ENCODE measurements around the gene SLC22A8.

SLC22A8 gene

DNA sequence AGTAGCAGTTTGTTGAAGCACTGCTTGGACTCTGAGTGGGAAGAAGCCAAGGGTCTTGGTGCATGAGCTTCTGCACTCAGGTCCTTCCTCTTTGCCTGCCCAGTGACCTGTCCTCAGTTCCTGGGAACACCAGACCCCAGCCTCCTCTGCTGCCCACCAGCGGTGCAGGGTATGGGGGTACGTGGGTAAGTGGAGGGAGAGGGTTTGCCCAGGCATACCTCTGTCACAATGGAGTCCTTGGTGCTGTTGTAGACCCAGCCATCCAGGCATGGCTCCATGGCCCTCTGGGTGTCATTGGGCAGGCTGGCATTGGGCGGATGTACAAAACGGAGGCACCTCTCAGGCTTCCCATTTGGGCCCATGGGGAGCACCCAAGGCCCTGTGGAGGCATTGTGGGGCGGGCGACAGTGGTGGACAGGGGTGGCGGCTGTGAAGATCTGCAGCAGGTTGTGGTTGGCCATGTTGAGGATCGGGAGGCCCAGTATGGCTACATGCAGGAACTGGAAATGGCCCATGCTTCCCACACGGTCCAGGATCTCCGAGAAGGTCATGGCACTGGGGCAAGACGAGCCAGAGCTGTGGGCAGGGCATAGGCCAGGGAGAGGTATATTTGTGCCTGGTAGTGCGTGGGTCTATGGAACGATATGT is 1.1 kb downstream of the SLC22A8 start:
- no peaks in the 10 kb centered on the region for H3K9me3 ChIP-seq (ENCODE audit: insufficient read depth, low read depth, low read length)
- H3K4me3 ChIP-seq (ENCODE audit: low read length), result no peak overlapping the region
- H3K27ac ChIP-seq (ENCODE audit: low read depth, low read length), result no peak overlapping the region
- no peaks in the 10 kb centered on the region for H3K27me3 ChIP-seq (ENCODE audit: insufficient read depth, low read length)
- H3K9ac ChIP-seq (ENCODE audit: low read depth, low read length), result no peak overlapping the region
- no peaks in the 10 kb centered on the region for H3K36me3 ChIP-seq (ENCODE audit: insufficient read depth, low read length)
- no peaks in the 10 kb centered on the region for H3K4me1 ChIP-seq (ENCODE audit: insufficient read depth, low read length)
- WGBS, result 93% methylated on average over 13 of the region's 13 CpGs

DNA sequence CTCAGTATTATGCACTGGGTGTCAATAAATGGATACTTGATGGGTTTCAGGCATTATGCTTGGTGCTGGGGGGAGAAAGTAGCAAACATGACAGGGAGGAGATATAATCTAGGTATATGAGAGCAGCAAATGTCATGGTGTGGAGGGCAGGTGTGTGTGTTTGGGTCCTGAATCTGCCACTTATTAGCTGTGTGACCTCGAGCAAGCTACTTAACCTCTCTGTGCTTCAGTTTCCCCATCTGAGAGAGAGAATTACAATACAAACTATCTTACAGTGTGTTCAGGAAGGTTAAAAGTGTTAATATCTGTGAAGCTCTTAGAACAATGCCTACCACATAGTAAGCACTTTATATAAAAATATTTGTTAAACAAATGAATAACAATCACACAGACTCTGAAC is 2.8 kb downstream of the SLC22A8 start:
- no peaks in the 10 kb centered on the region for H3K4me1 ChIP-seq (ENCODE audit: insufficient read depth, low read length)
- WGBS, result 100% methylated on average over 1 of the region's 1 CpG
- H3K9me3 ChIP-seq (ENCODE audit: insufficient read depth, low read depth, low read length), result no peaks in the 10 kb centered on the region
- no peak overlapping the region for H3K9ac ChIP-seq (ENCODE audit: low read depth, low read length)
- no peak overlapping the region for H3K27ac ChIP-seq (ENCODE audit: low read depth, low read length)
- no peaks in the 10 kb centered on the region for H3K36me3 ChIP-seq (ENCODE audit: insufficient read depth, low read length)
- no peak overlapping the region for H3K4me3 ChIP-seq (ENCODE audit: low read length)
- no peaks in the 10 kb centered on the region for H3K27me3 ChIP-seq (ENCODE audit: insufficient read depth, low read length)

DNA sequence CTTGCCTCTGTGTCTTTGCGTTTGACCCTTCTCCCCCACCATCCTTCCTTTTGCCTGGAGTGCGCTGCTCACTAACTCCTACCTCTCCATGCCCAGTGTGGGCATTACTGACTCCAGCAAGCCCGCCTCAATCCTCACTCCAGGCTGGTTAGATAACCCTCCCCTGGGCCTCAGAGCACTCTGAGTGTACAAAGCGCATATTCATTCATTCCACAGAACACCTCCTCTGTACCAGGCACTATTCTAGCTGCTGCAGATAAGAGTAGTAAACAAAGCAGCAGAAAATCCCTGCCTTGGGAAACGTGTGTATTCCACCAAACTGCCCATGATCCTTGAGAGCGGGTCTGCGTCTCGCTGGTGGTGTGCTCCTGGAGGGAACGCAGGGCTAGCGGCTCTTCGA is 3.2 kb downstream of the SLC22A8 start:
- no peaks in the 10 kb centered on the region for H3K36me3 ChIP-seq (ENCODE audit: insufficient read depth, low read length)
- 88% methylated on average over 11 of the region's 11 CpGs for WGBS

DNA sequence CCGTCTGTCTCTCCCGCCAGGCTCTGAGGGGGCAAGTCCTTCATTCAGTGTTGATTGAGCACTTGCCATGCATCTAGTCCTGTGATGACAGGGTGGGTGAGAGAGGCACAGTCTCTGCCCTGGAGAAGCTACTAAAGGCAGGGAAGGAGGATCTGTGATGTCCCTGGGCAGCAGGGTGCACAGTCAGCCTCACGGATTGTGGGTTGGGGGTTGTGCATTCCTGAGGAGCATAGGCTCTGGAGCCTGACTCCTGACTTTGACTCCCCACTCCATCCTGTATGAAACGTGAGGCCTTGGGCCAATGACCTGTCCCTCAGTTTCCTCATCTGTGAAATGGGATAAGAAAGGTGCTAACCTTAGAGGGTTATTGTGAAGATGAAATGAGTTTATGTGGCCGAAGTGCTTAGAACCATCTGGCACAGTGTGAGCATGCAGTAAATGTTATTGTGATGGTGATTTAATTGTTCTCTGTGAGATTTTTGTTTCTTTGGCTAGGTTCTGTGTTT is 4.7 kb downstream of the SLC22A8 start:
- WGBS, result 78% methylated on average over 5 of the region's 5 CpGs
- H3K9ac ChIP-seq (ENCODE audit: low read depth, low read length), result no peak overlapping the region
- H3K36me3 ChIP-seq (ENCODE audit: insufficient read depth, low read length), result no peaks in the 10 kb centered on the region
- H3K27me3 ChIP-seq (ENCODE audit: insufficient read depth, low read length), result no peaks in the 10 kb centered on the region
- H3K4me1 ChIP-seq (ENCODE audit: insufficient read depth, low read length), result no peaks in the 10 kb centered on the region
- H3K27ac ChIP-seq (ENCODE audit: low read depth, low read length), result no peak overlapping the region
- H3K9me3 ChIP-seq (ENCODE audit: insufficient read depth, low read depth, low read length), result no peaks in the 10 kb centered on the region
- no peak overlapping the region for H3K4me3 ChIP-seq (ENCODE audit: low read length)

More for the DNA sequence above, 3.2 kb downstream of the SLC22A8 start:
- Histone ChIP-seq H3K4me3 (ENCODE audit: low read length) (no peak overlapping the region), H3K27me3 (ENCODE audit: insufficient read depth, low read length) (no peaks in the 10 kb centered on the region), H3K4me1 (ENCODE audit: insufficient read depth, low read length) (no peaks in the 10 kb centered on the region), H3K9me3 (ENCODE audit: insufficient read depth, low read depth, low read length) (no peaks in the 10 kb centered on the region), H3K9ac (ENCODE audit: low read depth, low read length) (no peak overlapping the region), H3K27ac (ENCODE audit: low read depth, low read length) (no peak overlapping the region)

DNA sequence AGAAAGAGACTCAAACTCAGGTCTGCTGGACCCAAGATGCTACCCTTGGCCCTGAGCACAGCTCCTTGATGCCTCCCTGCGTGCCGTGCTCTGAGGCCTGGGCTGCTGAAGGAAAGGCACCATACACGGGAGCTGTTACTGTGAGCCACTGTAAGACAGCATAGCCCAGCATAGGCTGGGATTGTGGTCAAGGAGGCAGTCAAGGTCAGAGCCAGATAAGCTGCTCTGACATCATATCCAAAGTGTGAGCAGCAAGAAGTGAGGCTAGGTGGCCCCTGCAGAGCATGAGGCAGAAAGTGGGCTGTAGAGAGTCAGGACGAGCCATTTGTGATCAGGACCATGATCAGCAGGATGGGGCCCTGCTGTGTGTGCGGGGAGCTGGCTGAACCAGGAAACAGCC is 7.7 kb downstream of the SLC22A8 start:
- no peak overlapping the region for H3K27ac ChIP-seq (ENCODE audit: low read depth, low read length)
- no peaks in the 10 kb centered on the region for H3K4me1 ChIP-seq (ENCODE audit: insufficient read depth, low read length)
- H3K27me3 ChIP-seq (ENCODE audit: insufficient read depth, low read length), result no peaks in the 10 kb centered on the region
- H3K9me3 ChIP-seq (ENCODE audit: insufficient read depth, low read depth, low read length), result no peaks in the 10 kb centered on the region
- no peaks in the 10 kb centered on the region for H3K36me3 ChIP-seq (ENCODE audit: insufficient read depth, low read length)
- H3K4me3 ChIP-seq (ENCODE audit: low read length), result no peak overlapping the region
- H3K9ac ChIP-seq (ENCODE audit: low read depth, low read length), result no peak overlapping the region
- WGBS, result 82% methylated on average over 5 of the region's 5 CpGs

DNA sequence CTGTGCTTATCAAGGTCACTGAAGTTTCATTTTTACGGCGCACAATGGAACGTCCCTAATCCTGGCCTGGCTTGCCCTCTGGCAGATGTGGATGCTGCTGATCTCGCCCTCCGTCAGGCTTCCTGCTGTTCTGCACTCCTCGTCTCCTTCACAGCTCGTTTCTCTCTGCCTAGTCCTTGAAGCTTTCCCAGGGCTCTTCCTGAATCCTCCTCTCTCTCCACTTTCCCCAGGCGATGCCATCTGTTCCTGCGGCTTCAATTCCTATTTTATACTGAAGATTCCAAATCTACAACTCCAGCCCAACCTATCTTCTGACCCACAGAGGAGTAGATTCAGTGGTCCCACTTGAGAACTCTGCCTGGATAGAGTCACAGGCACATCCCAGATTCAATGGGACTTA is 14.2 kb downstream of the SLC22A8 start:
- 82% methylated on average over 9 of the region's 9 CpGs for WGBS
- H3K27ac ChIP-seq (ENCODE audit: low read depth, low read length), result no peak overlapping the region
- H3K9ac ChIP-seq (ENCODE audit: low read depth, low read length), result no peak overlapping the region
- no peaks in the 10 kb centered on the region for H3K9me3 ChIP-seq (ENCODE audit: insufficient read depth, low read depth, low read length)
- no peaks in the 10 kb centered on the region for H3K27me3 ChIP-seq (ENCODE audit: insufficient read depth, low read length)
- H3K36me3 ChIP-seq (ENCODE audit: insufficient read depth, low read length), result no peaks in the 10 kb centered on the region
- H3K4me1 ChIP-seq (ENCODE audit: insufficient read depth, low read length), result no peaks in the 10 kb centered on the region
- no peak overlapping the region for H3K4me3 ChIP-seq (ENCODE audit: low read length)

DNA sequence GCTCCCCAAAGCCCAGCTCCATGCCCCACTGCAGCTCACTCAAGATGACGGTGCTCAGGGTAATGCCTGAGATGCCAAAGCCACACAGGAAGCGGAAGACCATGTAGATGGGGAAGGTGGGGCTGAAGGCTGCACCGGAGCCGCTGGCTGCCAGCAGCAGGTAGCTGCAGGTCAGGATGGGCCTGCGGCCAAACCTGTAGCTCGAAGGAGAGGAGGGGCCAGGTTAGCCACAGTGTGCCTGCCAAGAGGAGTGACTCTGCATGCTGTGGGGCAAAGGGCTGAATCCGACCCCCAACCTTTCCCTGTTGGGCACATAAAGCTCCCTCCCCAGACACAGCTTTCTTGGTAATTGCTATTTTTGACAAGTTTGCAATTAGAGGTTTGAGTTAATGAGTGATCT is 16.0 kb downstream of the SLC22A8 start:
- Histone ChIP-seq H3K36me3 (ENCODE audit: insufficient read depth, low read length) (no peaks in the 10 kb centered on the region), H3K9ac (ENCODE audit: low read depth, low read length) (no peak overlapping the region), H3K4me1 (ENCODE audit: insufficient read depth, low read length) (no peaks in the 10 kb centered on the region), H3K9me3 (ENCODE audit: insufficient read depth, low read depth, low read length) (no peaks in the 10 kb centered on the region), H3K27ac (ENCODE audit: low read depth, low read length) (no peak overlapping the region), H3K4me3 (ENCODE audit: low read length) (no peak overlapping the region), H3K27me3 (ENCODE audit: insufficient read depth, low read length) (no peaks in the 10 kb centered on the region)
- 81% methylated on average over 6 of the region's 7 CpGs for whole genome bisulfite sequencing

DNA sequence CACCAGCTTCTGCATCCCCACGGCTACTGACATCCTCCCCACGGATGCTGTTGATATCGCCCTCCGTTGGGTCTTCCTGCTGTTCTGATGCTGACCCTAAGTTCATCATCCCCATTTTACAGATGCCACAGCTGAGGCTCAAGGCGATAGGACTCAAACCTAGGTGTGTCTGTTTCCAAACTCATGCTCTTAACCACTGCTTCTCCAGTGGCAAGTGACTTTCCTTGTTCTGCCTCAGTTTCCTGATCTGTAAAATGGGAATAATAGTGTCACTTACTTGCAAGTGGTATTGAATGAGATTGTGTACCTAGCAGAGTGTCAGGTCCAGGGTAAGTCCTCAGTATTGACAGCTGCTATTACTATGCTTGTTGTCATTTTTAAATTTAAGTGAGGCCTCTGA is 16.5 kb downstream of the SLC22A8 start:
- H3K4me1 ChIP-seq (ENCODE audit: insufficient read depth, low read length), result no peaks in the 10 kb centered on the region
- H3K36me3 ChIP-seq (ENCODE audit: insufficient read depth, low read length), result no peaks in the 10 kb centered on the region
- H3K27ac ChIP-seq (ENCODE audit: low read depth, low read length), result no peak overlapping the region
- no peak overlapping the region for H3K4me3 ChIP-seq (ENCODE audit: low read length)
- no peak overlapping the region for H3K9ac ChIP-seq (ENCODE audit: low read depth, low read length)
- H3K9me3 ChIP-seq (ENCODE audit: insufficient read depth, low read depth, low read length), result no peaks in the 10 kb centered on the region
- no peaks in the 10 kb centered on the region for H3K27me3 ChIP-seq (ENCODE audit: insufficient read depth, low read length)
- WGBS, result 94% methylated on average over 5 of the region's 5 CpGs

DNA sequence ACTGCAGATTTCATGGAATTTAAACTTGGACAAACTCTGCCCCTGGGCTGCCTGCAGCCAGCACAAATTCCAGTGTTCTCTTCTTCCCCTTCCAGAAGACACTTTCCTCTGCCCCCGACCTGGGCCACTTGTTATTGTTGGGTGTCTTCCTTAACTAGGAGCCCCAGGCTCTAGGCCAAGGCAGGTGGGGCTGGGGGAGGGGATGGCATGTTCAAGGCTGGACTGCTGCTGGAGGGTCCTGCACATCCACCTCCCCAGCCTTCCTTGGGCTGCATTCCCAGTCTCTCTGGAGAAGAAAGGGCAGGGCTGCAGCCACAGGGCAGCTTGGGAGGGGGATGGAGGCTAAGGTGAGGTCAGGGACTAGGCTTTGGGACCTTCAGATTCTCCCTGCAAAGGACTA is 19.4 kb downstream of the SLC22A8 start:
- Histone ChIP-seq H3K9me3 (ENCODE audit: insufficient read depth, low read depth, low read length) (no peaks in the 10 kb centered on the region), H3K36me3 (ENCODE audit: insufficient read depth, low read length) (no peaks in the 10 kb centered on the region), H3K4me1 (ENCODE audit: insufficient read depth, low read length) (no peaks in the 10 kb centered on the region), H3K27me3 (ENCODE audit: insufficient read depth, low read length) (no peaks in the 10 kb centered on the region), H3K27ac (ENCODE audit: low read depth, low read length) (no peak overlapping the region), H3K4me3 (ENCODE audit: low read length) (no peak overlapping the region), H3K9ac (ENCODE audit: low read depth, low read length) (no peak overlapping the region)
- WGBS, result 88% methylated on average over 1 of the region's 1 CpG

DNA sequence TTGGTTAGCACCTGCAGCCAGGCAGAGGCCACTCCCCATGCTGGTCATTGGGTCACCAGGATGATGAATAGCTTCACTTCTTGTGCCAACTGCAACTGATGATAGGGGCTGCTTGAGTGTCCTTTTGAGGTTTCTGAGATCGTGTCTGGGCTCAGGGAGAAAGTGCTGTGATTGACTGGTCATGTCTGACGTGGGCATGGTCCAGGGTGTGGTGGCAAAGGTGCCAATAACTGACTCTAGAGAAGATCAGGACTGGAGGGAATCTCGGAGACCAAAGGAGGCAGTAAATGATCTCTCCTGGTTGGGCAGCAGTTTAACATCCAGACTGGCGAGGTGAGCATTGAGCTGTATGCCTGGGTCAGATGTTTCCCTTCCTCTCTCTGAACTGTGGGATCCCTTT is 20.9 kb downstream of the SLC22A8 start:
- Histone ChIP-seq H3K4me3 (ENCODE audit: low read length) (no peak overlapping the region), H3K27ac (ENCODE audit: low read depth, low read length) (no peak overlapping the region), H3K4me1 (ENCODE audit: insufficient read depth, low read length) (no peaks in the 10 kb centered on the region), H3K27me3 (ENCODE audit: insufficient read depth, low read length) (no peaks in the 10 kb centered on the region), H3K9ac (ENCODE audit: low read depth, low read length) (no peak overlapping the region), H3K9me3 (ENCODE audit: insufficient read depth, low read depth, low read length) (no peaks in the 10 kb centered on the region), H3K36me3 (ENCODE audit: insufficient read depth, low read length) (no peaks in the 10 kb centered on the region)
- WGBS, result 84% methylated on average over 4 of the region's 4 CpGs

DNA sequence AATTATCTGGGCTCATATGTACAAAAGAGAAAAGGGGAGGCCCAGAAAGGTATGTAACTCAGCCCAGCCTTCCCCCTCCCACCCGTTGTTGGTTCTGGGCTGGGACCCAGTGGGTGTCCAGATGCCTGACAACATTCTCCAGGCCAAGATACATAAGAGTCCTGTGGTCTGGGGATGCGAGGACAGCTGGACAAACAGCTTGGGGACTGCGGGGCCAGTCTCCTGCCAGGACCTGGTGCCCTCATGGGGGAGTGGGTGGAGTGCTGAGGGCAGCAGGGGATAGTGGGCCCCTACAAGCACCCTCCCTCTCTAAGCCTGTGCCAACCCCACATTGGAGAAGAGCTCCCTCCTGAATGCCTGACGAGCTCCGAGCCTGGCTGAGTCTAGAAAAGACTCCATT is 27.4 kb downstream of the SLC22A8 start:
- H3K9me3 ChIP-seq (ENCODE audit: insufficient read depth, low read depth, low read length), result no peaks in the 10 kb centered on the region
- no peak overlapping the region for H3K27ac ChIP-seq (ENCODE audit: low read depth, low read length)
- H3K4me3 ChIP-seq (ENCODE audit: low read length), result no peak overlapping the region
- 84% methylated on average over 5 of the region's 5 CpGs for WGBS
- no peak overlapping the region for H3K9ac ChIP-seq (ENCODE audit: low read depth, low read length)
- no peaks in the 10 kb centered on the region for H3K4me1 ChIP-seq (ENCODE audit: insufficient read depth, low read length)
- H3K36me3 ChIP-seq (ENCODE audit: insufficient read depth, low read length), result no peaks in the 10 kb centered on the region
- no peaks in the 10 kb centered on the region for H3K27me3 ChIP-seq (ENCODE audit: insufficient read depth, low read length)
